Natural killer cell (primary cell): Measurements from ENCODE around the gene IPO9. TPM values are rescaled to one million over a fixed set of nuclear protein-coding genes. Genes with fewer than 3 reads are reported as not detected.

Experiments used
- ATAC-seq, 3 donors: fragments of 150-1000 bp in 2 of 3; fragments of 200-7000 bp in 1 of 3; cut with Tn5 transposase; 1 replicate in 1 of 3; 2 replicates in 2 of 3; pipeline ENCODE4 v1.10.0; 2021; ENCODE audit warnings: mild to moderate bottlenecking in 2 of 3, moderate library complexity in 2 of 3
- DNase-seq, 2 donors: peaks; one replicate each; pipeline versions ENCODE4 v3.0.0 to v3.0.0-alpha.2; 2013 to 2021; ENCODE audit warnings: mixed read lengths in 1 of 2
- H3K27ac ChIP-seq: one replicate; pipeline ENCODE4 v1.5.1; 2013; ENCODE audit warnings: mild to moderate bottlenecking, low read length
- H3K27me3 ChIP-seq: one replicate; pipeline ENCODE4 v1.6.1; 2013; ENCODE audit warnings: low read length; ENCODE audit not compliant: control insufficient read depth, insufficient read depth
- H3K36me3 ChIP-seq: one replicate; pipeline ENCODE4 v1.6.1; 2013; ENCODE audit warnings: low read length; ENCODE audit not compliant: control insufficient read depth, insufficient read depth
- H3K4me1 ChIP-seq: one replicate; pipeline ENCODE4 v1.6.1; 2013; ENCODE audit warnings: low read length; ENCODE audit not compliant: control insufficient read depth, insufficient read depth
- H3K4me3 ChIP-seq: one replicate; pipeline ENCODE4 v1.5.1; 2013; ENCODE audit warnings: low read length
- H3K9me3 ChIP-seq: one replicate; pipeline ENCODE4 v1.6.1; 2013; ENCODE audit warnings: low read length; ENCODE audit not compliant: control insufficient read depth, insufficient read depth
- H3K27ac Mint-ChIP-seq, 2 donors: one replicate each; pipeline ENCODE4 v1.8.0; 2022; ENCODE audit warnings: mild to moderate bottlenecking in 2 of 2, mixed read lengths in 2 of 2, moderate library complexity in 1 of 2
- H3K27me3 Mint-ChIP-seq, 2 donors: one replicate each; pipeline ENCODE4 v1.8.0; 2022; ENCODE audit warnings: low read depth in 2 of 2, mixed read lengths in 2 of 2
- H3K36me3 Mint-ChIP-seq: one replicate; pipeline ENCODE4 v1.8.0; 2022; ENCODE audit warnings: mixed read lengths
- H3K4me1 Mint-ChIP-seq, 2 donors: one replicate each; pipeline ENCODE4 v1.8.0; 2022; ENCODE audit warnings: mixed read lengths in 2 of 2
- H3K4me3 Mint-ChIP-seq: one replicate; pipeline ENCODE4 v1.8.0; 2022; ENCODE audit warnings: mild to moderate bottlenecking, moderate library complexity, mixed read lengths
- H3K9me3 Mint-ChIP-seq, 2 donors: one replicate each; pipeline ENCODE4 v1.8.0; 2022; ENCODE audit warnings: mixed read lengths in 2 of 2
- CTCF ChIP-seq: fragments of 200-600 bp; IDR thresholded peaks from one replicate; pipeline ENCODE4 v1.8.0; 2022; ENCODE audit warnings: antibody characterized with exemption
- WGBS: methylation state at CpG from one replicate; pipeline ENCODE4 v1.1.7; 2013; ENCODE audit warnings: missing lambda C conversion rate; ENCODE audit not compliant: insufficient coverage; 5-methylcytosine and 5-hydroxymethylcytosine counted together
- intact Hi-C: fragments of 100-400 bp; cut with micrococcal nuclease; formaldehyde crosslinking; loops from one replicate; pipeline ENCODE4 v1.14.2; 2022
- total RNA-seq, 4 donors: library from RNA; stranded (reverse); fragments of 120-200 nt in 1 of 4; gene quantifications; one replicate each; pipeline versions ENCODE4 v1.2.3 to v1.2.4, GENCODE V29; 2013 to 2022

The IPO9 gene
- total RNA-seq, 3 donors from 2014 or later (not counting 1 experiment from before 2014, with no cell fraction given): 27.0 to 35.5 (median 34.6) TPM

GRCh38 chr1:201845331-201846083 lies 16.6 kb downstream of the IPO9 start:
- no peaks in the 10 kb centered on the region for H3K4me1 ChIP-seq
- no peaks in the 10 kb centered on the region for H3K27me3 ChIP-seq
- intact Hi-C loops: no loop called here
- H3K36me3 ChIP-seq: peaks cover 15% of the 10 kb centered on the region
- no peak overlapping the region for H3K27ac ChIP-seq
- no peak overlapping the region for H3K4me3 ChIP-seq
- TF ChIP-seq CTCF: no peak
- ATAC-seq: peak in 1 of 3 donors; percentile 35
- no peaks in the 10 kb centered on the region for H3K9me3 ChIP-seq
- DNase-seq: no peak
- H3K27me3 Mint-ChIP-seq: no peaks in the 10 kb centered on the region
- peak overlapping the region in 1 of 2 donors; percentile 14 for H3K27ac Mint-ChIP-seq
- no peaks in the 10 kb centered on the region for H3K36me3 Mint-ChIP-seq
- no peak overlapping the region for H3K4me3 Mint-ChIP-seq
- 76% methylated on average over 2 of the region's 2 CpGs for WGBS
- H3K9me3 Mint-ChIP-seq: no peaks in the 10 kb centered on the region
- H3K4me1 Mint-ChIP-seq: peaks cover 15 to 37% of the 10 kb centered on the region in 2 donors

GRCh38 chr1:201847150-201847549 lies 18.2 kb downstream of the IPO9 start:
- H3K36me3 Mint-ChIP-seq: peaks cover 4% of the 10 kb centered on the region
- no peaks in the 10 kb centered on the region for H3K27me3 Mint-ChIP-seq
- no peaks in the 10 kb centered on the region for H3K9me3 ChIP-seq
- no peak overlapping the region for H3K4me3 Mint-ChIP-seq
- no peaks in the 10 kb centered on the region for H3K4me1 ChIP-seq
- H3K27me3 ChIP-seq: no peaks in the 10 kb centered on the region
- no peak for ATAC-seq
- no peak for TF ChIP-seq CTCF
- no peaks in the 10 kb centered on the region for H3K9me3 Mint-ChIP-seq
- no peak overlapping the region for H3K4me3 ChIP-seq
- 100% methylated on average over 1 of the region's 1 CpG for WGBS
- H3K4me1 Mint-ChIP-seq: peaks cover 15 to 29% of the 10 kb centered on the region in 2 donors
- peak overlapping the region in 1 of 2 donors; percentile 57 for H3K27ac Mint-ChIP-seq
- intact Hi-C loops: no loop called here
- H3K27ac ChIP-seq: no peak overlapping the region
- no peak for DNase-seq
- H3K36me3 ChIP-seq: peaks cover 28% of the 10 kb centered on the region

- intact Hi-C loops: no loop called here
- Mint-ChIP-seq H3K4me3 (no peak overlapping the region), H3K36me3 (peaks cover 12% of the 10 kb centered on the region), H3K27me3 (no peaks in the 10 kb centered on the region), H3K9me3 (no peaks in the 10 kb centered on the region), H3K4me1 (peaks cover 8 to 21% of the 10 kb centered on the region in 2 donors), H3K27ac (no peak overlapping the region)
- ATAC-seq: no peak
- H3K4me1 ChIP-seq: no peaks in the 10 kb centered on the region
- peaks cover 39% of the 10 kb centered on the region for H3K36me3 ChIP-seq
- 99% methylated on average over 6 of the region's 6 CpGs for WGBS
- no peak for DNase-seq
- H3K27me3 ChIP-seq: no peaks in the 10 kb centered on the region
- TF ChIP-seq CTCF: no peak
- H3K9me3 ChIP-seq: no peaks in the 10 kb centered on the region
- no peak overlapping the region for H3K27ac ChIP-seq
- no peak overlapping the region for H3K4me3 ChIP-seq
These were observed 19.3 kb downstream of the IPO9 start for GRCh38 chr1:201848230-201848629.
